DMS 273 (cell line): ENCODE results near the gene MSMO1.
"Not testable (repeated sequence)": the region's sequence is repeated elsewhere in the genome, so short reads cannot be mapped to it uniquely, and the experiment has no call there.

Source experiments
- DNase-seq: peaks from one replicate; lab custom pipeline; 2025; ENCODE audit not compliant: unreplicated experiment; lab: John Stamatoyannopoulos, UW

MSMO1 gene

DNA sequence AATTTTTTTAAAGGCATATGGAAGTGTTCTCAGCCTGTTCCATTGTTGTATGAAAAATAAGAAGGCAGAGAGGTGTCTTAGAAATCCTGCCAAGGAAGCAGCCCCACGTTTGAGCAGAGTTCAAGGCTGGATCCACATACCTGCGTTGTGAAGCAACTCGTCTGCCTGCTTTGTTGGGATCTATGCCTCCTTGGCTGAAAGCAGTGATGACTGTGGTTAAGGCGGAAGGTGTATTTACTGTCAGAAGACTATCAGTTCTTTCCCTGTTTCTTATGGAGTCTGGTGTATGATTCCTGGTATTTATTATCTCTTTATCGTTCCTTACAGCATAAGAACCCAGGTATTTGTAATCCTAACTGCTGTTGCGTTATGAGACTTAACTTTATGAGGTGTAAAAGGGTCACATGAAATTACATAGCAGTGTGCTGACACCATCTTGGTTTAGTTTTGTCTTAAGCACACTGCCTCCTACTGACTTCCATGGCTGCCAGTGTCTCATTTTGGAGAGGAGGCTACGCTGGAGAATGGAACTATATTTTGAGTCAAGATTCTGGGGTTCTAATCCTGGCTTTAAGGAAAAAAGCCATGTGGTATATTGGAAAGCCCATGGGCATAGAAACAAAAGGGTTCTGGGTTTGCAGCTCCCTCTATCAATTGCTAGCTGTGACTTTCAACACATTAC is 3.1 kb upstream of the MSMO1 start:
- DNase-seq: no peak

DNA sequence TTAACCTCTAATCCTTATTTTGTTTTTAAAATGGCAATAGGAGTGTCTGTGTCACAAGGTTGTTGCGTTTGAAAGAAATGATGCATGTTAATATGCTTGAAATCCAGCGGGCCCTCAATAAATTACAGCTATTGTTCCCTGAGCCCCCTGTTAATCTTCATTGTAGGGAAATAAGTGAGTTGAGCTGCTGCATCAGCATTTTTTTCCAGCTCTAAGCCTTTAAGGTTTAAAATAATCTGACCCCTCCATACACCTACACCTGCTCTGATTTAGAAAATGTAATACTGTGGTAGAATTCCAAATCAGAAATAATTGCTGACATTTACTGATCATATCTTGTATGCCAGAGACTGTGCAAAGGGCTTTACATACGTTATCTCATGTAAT is 2.6 kb upstream of the MSMO1 start:
- DNase-seq: no peak

DNA sequence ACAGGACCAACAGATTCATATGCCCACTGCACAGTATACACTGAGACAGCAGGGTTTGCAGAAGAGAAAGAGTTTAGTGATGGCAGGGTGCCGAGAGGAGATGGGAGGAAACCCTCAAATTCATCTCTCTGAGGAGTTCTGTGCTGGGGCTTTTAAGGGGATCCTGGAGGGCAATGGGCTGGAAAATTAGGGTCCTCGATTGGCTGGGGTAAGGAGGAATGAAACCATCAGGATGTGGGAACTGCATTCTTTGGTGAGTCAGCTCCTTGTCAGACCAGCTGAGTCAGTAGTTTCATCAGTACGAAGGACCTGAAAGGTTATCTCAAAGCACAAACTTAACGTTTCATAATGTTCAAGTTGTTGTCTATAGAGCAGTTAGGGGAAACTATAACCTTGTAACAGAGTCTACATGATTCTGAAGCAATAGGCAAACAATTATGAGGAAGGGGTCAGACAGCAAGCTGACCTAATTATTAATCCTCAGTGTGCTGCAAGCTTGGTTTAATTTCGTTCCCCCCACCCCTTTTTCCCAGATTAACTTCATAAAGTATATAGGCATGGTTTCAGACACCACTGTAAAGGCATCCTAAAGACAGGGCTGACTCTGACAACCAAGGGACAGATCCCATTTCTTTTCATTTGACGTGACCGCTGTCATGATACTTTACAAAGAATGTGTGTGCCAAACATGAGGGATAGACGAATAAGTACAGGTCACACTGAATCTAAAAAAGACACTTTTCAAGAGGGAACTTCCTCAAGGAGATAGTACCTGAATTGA is 1.5 kb upstream of the MSMO1 start:
- no peak for DNase-seq

DNA sequence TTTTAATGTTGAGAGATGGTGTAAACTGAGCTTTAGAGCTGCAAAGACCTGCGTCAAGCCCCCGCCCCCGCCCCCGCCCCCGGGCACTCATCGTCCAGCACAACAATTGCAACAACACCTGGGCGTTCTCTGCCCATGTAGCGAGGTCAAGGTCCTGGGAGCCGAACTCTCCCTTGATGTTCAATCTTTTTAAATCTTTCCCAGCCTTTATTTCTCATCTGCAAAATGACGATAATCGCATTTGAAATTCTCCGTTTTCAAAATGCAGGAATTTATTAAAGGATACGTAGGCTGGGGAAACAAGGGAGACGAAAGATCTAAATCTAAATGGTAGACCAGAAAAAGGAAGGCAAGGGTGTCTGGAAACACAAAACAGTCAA is 648 bp upstream of the MSMO1 start:
- DNase-seq: no peak

DNA sequence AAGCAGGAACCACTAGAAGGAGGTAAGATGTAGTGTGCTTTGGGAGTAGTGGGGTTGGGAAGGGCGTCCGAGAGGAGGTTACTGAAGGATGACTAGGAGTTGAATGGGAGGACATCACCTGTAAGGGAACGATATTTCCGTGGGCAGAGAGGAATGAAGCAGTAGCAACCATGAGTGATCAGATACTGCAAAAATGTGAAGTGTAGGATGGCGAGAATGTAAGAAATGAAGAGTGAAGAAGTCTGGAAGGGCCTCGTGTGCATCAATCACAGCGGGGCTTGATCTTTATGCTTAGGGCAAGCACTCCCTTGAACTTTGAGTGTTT is 594 bp downstream of the MSMO1 start:
- no peak for DNase-seq

DNA sequence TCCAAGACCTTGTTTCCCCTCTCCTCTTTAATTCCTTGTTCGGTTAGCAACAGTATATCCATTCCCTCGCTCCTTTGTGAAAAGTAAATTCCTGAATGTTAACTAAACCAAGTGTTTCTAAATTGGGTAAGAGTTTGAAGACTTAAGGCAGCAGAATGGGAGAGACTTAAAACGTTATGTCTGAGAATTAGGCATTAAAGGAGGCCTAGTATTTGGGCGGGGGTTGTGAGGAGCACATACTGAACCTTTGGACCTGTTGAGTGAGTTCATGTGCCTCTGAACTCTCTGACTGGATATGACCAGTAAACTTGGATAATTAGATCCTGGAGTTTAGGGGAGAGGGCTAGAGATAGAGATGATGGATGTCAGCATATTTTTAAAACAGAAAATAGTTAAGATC is 1.2 kb downstream of the MSMO1 start:
- no peak for DNase-seq

DNA sequence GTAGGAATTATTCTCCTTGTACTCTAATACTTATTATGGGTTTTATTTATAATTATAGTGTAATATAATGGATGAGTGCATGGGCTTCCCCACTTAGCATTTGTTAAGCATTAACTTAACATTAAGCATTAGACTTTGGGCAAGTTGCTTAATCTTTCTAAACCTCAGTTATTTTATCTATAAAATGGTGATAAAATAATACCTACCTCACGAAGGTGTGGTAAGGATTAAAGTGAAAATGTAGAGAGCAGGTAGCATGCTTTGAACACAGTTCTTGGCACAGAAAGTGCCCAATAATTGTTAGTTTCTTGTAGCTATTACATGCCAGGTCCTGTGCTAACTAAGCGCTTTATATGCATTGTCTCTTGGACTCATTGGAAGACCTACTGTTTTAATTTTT is 2.6 kb downstream of the MSMO1 start:
- no peak for DNase-seq

DNA sequence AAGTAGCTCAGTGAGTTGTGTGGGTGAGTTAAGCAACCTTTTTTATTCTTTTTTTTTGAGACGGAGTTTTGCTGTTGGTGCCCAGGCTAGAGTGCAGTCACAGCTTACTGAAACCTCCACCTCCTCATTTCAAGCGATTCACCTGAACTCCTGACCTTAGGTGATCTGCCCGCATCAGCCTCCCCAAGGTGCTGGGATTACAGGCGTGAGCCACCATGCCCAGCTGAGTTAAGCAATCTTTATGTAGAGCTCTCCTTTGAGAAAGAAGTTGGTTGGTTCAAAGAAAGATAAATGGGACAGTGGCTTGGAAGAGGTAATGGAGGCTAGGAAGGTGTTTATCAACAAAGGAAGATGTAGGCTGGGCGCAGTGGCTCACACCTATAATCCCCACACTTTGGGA is 3.2 kb downstream of the MSMO1 start:
- DNase-seq: no peak

DNA sequence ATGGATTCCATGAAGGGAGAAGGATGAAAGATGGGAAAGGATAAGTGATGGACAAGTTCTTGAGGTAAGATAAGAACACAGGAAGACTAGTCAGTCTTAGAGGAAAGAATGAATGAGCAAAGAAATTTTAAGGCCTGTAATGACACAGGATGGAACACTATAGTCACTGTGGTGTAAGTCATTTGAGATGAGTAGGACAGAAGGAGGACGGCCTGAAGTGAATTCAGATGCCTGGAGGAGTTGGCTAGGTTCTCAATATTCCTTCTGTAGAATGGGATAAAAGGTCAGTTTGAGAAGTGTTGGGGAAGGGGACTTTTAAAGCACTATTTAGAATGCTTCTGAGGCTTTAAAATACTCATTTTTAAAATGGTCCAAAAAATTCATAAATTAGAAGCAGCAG is 3.9 kb downstream of the MSMO1 start:
- DNase-seq: no peak

DNA sequence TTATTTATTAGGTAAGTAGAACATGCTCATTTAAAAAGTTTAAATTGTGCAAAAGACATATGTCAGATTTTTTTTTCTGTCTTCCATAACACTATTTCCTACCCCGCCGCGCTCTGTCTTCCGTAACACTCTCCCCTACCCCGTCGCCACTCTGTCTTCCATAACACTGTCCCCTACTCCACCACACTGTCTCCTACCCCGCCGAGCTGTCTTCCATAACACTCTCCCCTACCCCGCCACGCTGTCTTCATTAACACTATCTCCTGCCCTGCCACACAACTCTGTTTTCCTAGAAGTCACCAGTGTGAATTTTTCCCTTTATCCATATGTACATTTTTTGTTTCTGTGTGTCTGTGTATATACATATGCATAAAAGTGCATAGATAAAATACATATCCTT is 4.4 kb downstream of the MSMO1 start:
- no peak for DNase-seq

DNA sequence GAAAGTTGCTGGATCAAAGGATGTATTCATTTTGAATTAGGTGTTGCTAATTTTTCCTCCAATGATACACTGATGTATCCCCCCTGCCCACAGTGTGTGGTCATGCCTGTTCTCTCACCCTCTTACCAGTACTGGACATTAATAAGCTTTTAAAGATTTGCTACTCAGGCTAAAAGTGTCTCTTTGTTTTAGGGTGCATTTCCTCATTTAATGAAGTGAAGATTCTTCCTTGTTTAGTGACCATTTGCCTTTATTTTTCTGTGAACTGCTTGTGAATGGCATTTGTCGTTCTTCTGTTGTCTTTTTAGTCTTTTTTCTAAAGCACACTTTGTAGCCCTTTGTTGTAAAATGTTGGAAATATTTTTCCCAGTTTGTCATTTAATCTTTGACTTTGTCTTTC is 5.0 kb downstream of the MSMO1 start:
- no peak for DNase-seq

DNA sequence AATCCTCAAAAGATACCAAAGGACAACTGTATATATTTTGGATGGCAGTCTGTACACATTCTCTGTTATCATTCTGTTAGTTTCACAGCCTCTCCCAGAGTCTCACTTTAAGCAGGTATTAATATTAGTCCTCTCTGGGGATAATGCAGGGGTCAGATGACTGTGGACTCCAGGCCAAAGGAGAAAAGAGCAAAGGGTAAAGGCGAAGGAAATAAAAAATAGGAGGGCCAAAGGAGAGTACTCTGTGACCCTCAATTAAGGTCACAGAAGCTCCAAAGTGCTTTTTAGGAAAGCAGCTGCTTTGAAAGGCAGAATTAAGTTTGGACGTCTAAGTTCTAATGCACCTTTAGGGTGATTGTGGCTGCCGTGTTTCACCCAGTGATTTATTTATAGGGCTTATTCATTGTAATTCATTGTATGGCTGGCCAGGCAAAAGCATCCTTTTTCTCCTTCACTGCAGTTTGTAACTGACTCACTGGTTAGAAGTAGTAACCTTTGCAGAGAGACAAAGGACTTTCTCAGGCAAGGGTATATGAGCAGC is 7.8 kb downstream of the MSMO1 start:
- no peak for DNase-seq

DNA sequence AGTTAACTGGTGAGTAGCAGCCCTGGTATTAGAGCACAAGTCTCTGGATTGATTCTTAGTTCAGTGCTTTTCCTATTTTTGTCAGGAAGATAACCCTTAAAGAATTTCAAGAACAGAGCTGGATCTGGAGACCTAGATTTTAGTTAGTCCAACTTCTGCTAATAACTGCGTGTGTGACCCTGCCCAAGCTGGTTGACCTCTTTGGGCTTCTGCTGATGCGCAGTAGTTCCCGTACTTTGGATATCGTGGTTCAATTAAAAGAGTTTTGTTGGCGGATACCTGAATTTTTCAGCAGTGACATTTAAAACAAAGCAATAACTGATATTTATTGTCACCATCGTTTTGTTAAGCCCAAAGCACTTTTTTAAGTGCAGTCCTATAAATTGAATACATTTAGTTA is 9.3 kb downstream of the MSMO1 start:
- DNase-seq: no peak

DNA sequence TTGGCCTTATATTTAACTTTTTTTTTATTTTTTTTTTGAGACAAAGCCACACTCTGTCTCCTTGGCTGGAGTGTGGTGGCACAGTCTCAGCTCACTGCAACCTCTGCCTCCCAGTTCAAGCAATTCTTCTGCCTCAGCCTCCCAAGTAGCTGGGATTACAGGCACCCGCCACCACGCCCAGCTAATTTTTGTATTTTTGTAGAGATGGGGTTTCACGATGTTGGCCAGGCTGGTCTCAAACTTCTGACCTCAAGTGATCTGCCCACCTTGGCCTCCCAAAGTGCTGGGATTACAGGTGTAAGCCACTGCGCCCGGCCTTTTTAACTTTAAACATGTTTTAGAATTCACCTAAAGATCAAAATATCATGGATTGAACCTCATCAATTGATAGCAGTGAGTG is 14.9 kb downstream of the MSMO1 start:
- DNase-seq: not testable (repeated sequence)

DNA sequence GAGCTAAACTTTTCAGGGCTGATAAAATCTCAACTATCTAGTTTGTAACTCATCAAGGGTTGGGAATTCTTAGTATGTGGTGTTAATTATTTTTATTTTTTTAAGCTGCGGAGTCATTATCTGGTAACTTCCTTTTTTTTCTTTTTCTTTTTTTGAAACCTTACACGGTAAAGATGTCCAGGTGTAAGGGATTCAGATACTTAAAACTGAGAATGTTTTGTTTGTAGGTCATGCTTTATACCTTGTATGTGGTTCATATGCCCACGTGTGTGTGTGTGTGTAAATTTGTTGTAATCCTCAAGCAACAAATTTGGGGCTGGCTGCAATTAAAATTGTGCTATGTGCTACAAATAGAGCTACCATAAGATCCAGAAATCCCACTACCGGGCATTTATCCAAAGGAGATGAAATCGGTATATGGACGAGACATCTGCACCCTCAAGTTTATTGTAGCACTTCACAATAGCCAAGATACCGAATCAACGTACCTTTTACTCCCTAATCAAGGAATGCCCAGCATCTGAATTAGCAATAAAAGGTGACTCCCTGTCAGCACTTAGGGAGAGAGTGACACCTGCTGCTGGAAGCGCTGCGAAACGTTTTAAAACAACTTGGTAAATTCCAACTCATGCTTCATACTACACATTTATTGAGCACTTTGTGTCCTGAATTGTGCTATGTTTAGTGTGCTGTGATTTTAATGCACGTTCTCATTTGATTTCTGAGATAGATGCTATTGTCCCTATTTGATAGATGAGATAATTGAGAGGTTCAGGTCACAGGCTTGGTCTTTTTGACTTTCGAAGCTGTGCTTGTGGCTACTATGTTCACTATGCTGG is 16.1 kb downstream of the MSMO1 start:
- peak; percentile 64 for DNase-seq

DNA sequence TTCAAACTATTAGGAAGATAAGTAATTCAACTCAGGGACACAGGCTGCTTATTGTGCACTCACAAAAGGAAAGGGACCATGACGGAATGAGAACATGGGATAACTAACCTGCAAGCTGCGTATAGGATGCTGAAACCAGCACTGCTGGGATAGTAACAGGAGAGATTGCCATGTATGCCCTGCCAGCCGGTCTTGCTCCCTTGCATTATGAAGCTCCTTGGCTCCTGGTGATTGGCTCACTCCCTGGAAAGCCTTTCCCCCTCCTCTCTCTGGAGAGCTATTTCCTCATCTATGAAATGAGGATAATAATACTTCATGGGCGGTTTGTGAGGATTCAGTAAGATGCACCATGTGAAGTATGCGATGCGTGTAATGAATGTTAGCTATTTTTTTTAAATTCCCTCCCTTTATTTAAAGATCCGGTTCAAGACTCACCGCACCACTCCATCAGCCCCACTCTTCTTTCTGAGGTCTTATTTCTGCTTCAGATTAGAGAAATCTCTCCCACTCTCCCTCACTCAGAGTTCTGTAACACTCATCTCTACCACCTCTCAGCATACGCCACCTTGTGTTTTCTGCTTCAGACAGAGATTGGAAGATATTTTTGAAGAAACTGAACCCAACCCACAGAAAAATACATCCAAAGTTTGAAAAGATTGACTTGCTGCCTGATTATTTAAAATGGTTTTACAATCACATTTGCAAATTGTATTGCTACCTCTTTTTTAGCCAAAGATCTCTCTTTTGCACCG is 18.4 kb downstream of the MSMO1 start:
- DNase-seq: no peak

DNA sequence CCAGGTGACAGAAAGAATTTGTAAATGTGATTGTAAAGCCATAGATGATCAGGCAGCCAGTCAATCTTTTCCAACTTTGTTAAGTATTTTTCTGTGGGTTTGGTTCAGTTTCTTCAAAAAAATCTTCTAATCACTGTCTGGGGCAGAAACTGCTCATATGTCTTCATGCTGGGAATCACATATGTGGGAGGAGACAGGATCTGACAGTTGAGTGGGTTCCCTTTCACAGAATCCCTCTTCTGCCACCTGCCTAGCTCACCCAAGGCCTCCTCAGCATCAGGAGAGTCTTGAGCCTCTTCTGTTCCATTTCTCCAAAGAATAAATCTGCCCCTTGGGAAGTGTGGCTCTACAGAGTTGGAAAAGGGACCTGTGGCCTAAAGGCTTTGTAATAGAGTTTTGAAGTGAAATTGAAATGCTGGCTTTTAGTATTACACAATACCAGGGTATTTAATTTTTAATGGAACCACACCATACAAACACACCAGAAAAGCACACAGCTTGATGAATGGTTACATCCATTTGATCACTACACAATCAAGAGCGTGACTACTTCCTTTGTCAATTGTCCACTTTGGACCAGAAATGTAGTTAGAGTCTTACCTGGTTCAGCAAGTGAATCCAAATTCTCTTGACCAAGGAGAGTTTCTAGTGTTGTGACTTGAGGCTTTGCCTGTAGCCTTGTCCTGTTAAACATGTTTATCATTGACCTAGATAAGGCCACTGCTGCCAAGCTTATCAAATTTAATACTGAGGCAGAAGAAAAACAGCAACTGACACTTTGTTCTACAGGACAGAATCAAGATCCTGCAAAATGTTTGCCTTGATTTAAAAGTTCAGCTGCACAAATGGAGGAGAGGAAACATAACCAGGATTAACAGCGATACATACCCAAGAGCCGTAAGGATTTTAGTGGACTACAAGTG is 20.4 kb downstream of the MSMO1 start:
- DNase-seq: no peak

DNA sequence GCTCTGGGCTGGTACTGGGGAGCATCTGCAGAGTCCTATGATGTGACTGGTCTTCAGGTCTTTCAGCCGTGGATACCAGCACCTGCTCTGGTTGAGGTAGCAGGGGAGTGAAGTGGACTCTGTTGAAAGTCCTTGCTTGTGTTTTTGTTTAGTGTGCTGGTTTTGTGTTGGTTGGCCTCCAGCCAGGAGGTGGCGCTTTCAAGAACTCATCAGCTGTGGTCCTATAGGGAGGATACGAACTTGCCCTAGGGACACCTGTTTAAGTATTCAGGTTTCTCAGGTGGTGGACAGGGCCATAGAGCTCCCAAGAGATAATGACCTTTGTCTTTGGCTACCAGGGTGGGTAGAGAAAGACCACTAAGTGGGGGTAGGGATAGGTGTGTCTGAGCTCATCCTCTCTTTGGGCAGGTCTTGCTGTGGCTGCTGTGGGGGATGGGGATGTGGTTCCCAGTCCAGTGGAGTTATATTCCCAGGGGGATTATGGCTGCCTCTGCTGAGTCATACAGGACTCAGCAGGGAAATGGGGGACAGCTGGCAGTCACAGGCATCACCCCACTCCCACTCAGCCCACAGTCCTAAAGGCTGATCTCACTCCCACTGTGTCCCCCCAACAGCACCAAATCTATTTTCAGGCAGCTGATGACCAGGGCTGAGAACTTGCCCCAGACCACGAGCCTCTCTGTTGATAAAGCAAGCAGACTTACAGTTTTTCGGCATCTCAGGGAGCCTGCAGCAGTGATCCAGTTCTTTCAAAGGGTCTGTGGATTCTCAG is 24.1 kb downstream of the MSMO1 start:
- no peak for DNase-seq

DNA sequence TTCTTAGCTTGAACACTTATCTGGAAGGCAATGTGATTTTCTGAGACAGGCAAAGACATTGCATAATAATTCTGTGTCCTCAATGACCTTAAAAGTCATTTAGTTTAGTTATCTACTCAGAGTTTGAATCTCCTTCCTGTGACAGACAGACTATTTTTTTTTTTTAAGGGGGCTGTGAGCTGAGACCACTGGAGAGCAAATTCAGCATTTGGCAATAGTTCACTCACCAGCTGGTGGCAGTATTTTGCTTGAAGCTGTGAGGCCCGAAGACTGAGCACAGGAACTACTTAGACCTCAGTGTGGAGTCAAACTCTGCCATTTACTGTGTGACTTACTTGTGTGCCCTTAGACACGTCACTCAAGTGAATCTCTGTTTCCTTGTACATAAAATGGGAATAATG is 28.4 kb downstream of the MSMO1 start:
- peak; percentile 80 for DNase-seq
